Caco-2 (cell line): ENCODE data around the gene NUDT13. TPM values are rescaled to one million over a fixed set of nuclear protein-coding genes. Genes with fewer than 3 reads are reported as not detected.

ENCODE experiments used
- Bru-seq: library from RNA; stranded (reverse); fragments of 400-500 nt; gene quantifications from one replicate; lab custom pipeline; 2021; lab: Mats Ljungman, UMichigan
- BruChase-seq, 2 experiments: library from RNA; stranded (reverse); fragments of 400-500 nt; gene quantifications; one replicate each; lab custom pipeline; 2021; lab: Mats Ljungman, UMichigan
- BruUV-seq: library from RNA; stranded (reverse); fragments of 400-500 nt; replicated peaks from 2 replicates; lab custom pipeline; 2021; lab: Mats Ljungman, UMichigan
- CTCF ChIA-PET: fragments of 300-600 bp; sonication (Branson Sonifier 250); formaldehyde crosslinking; loops from one replicate; lab custom pipeline; 2022; ENCODE audit warnings: antibody characterized with exemption; lab: Charles Lee
- POLR2A ChIA-PET: fragments of 300-600 bp; sonication (Branson Sonifier 250); formaldehyde crosslinking; loops from one replicate; lab custom pipeline; 2022; ENCODE audit warnings: antibody characterized with exemption; lab: Charles Lee
- DNase-seq, 2 experiments: peaks; one replicate each; pipeline versions ENCODE4 v3.0.0 to v3.0.0-alpha.2; 2020 to 2022
- H3K27me3 ChIP-seq: replicated peaks from 2 replicates; pipeline ENCODE4 v1.6.0; 2011; ENCODE audit warnings: low read length; ENCODE audit not compliant: control insufficient read depth, insufficient read depth
- H3K36me3 ChIP-seq: 2 replicates; pipeline ENCODE4 v1.5.1; 2011; ENCODE audit warnings: low read length; ENCODE audit not compliant: control insufficient read depth, insufficient read depth
- H3K4me1 ChIP-seq: fragments of 250-450 bp; sonication (Bioruptor Pico); 2 replicates; pipeline ENCODE4 v1.5.1; 2020; ENCODE audit warnings: mild to moderate bottlenecking
- H3K4me3 ChIP-seq: 2 replicates; pipeline ENCODE4 v1.5.1; 2011; ENCODE audit warnings: low read depth, mild to moderate bottlenecking, control low read depth, low read length
- H3K9me3 ChIP-seq: fragments of 250-450 bp; sonication (Bioruptor Pico); 2 replicates; pipeline ENCODE4 v1.5.1; 2020; ENCODE audit warnings: mild to moderate bottlenecking, moderate library complexity
- H3K27ac Mint-ChIP-seq: one replicate; pipeline ENCODE4 v1.8.0; 2022; ENCODE audit warnings: mixed read lengths; ENCODE audit not compliant: unreplicated experiment
- H3K27me3 Mint-ChIP-seq: one replicate; pipeline ENCODE4 v1.8.0; 2022; ENCODE audit warnings: mixed read lengths; ENCODE audit not compliant: insufficient read depth, unreplicated experiment
- H3K36me3 Mint-ChIP-seq: one replicate; pipeline ENCODE4 v1.8.0; 2022; ENCODE audit warnings: mild to moderate bottlenecking, mixed read lengths; ENCODE audit not compliant: insufficient read depth, unreplicated experiment
- H3K4me1 Mint-ChIP-seq: one replicate; pipeline ENCODE4 v1.8.0; 2022; ENCODE audit warnings: low read depth, mixed read lengths; ENCODE audit not compliant: unreplicated experiment
- H3K4me3 Mint-ChIP-seq: one replicate; pipeline ENCODE4 v1.8.0; 2022; ENCODE audit warnings: mild to moderate bottlenecking, moderate library complexity, mixed read lengths; ENCODE audit not compliant: unreplicated experiment
- H3K9me3 Mint-ChIP-seq: one replicate; pipeline ENCODE4 v1.8.0; 2022; ENCODE audit warnings: mixed read lengths; ENCODE audit not compliant: unreplicated experiment
- CTCF ChIP-seq, 2 experiments: fragments of 200-600 bp in 1 of 2; IDR thresholded peaks; 1 replicate in 1 of 2; 2 replicates in 1 of 2; pipeline versions ENCODE4 v1.5.1 to v1.8.0; 2011 to 2022; ENCODE audit warnings: antibody characterized with exemption in 1 of 2, control low read depth in 1 of 2, inconsistent platforms in 1 of 2, low read depth in 1 of 2, low read length in 1 of 2, mild to moderate bottlenecking in 1 of 2, moderate library complexity in 1 of 2; ENCODE audit not compliant: insufficient read depth in 1 of 2, severe bottlenecking in 1 of 2, unreplicated experiment in 1 of 2
- intact Hi-C: fragments of 100-400 bp; cut with micrococcal nuclease; formaldehyde crosslinking; loops from one replicate; pipeline ENCODE4 v1.10.0; 2022; ENCODE audit not compliant: unreplicated experiment
- long read RNA-seq: library from polyadenylated mRNA; stranded (forward); transcript quantifications from one replicate; pipeline ENCODE4 v2.0.0, GENCODE V29; 2022
- total RNA-seq: library from RNA; stranded (reverse); gene quantifications from 2 replicates; pipeline ENCODE4 v1.2.3, GENCODE V29; 2022

Gene NUDT13
- total RNA-seq (6.5 and 7.1 TPM in 2 replicates), Bru-seq, nascent RNA (percentile 63 among the genes with signal in this experiment), BruChase-seq, experiment 1, labeled RNA remaining after a 2-hour chase (percentile 61 among the genes with signal in this experiment), BruChase-seq, experiment 2, labeled RNA remaining after a 6-hour chase (percentile 52 among the genes with signal in this experiment)
- long read RNA-seq, partial matches to known transcripts: 1 of 8 reads
- long read RNA-seq, other reads (novel, unspliced or antisense): 6 of 8 reads

GRCh38 chr10:73110345-73110849 lies at the start of gene NUDT13:
Gene NUDT13 (plus strand): TSS chr10:73110455. CDS start chr10:73114366, 3,911 bp downstream.
- H3K4me3 ChIP-seq: peak within 1 kb of the TSS; percentile 52
- H3K4me1 ChIP-seq: peaks cover 11% of the 10 kb centered on the region
- no peaks in the 10 kb centered on the region for H3K36me3 ChIP-seq
- peak within 1 kb of the TSS; percentile 90 for H3K27ac Mint-ChIP-seq
- peaks cover 21% of the 10 kb centered on the region for H3K36me3 Mint-ChIP-seq
- CTCF ChIA-PET: interaction anchor here (0.6 to 3.1 kb wide), 4 partner anchors 9 to 1902 kb away, joined by 3 to 40 read pairs (median 4); partner anchors contain the start of gene P4HA1
- peak; percentile 84 to 86 for DNase-seq
- POLR2A ChIA-PET: interaction anchor here (0.6 to 3.1 kb wide), 8 partner anchors 14 to 484 kb away, joined by 3 to 43 read pairs (median 3); partner anchors contain the start of genes DNAJC9, ECD, FAM149B1 and MICU1
- intact Hi-C loops: loop anchor here (1.0 to 5.0 kb wide), 2 partner anchors 14 to 57 kb away; partner anchors contain the start of genes ECD, FAM149B1 and P4HA1
- H3K9me3 ChIP-seq: no peaks in the 10 kb centered on the region
- peak within 1 kb of the TSS; percentile 85 for H3K4me3 Mint-ChIP-seq
- TSS peak; percentile 93 for BruUV-seq
- H3K4me1 Mint-ChIP-seq: no peaks in the 10 kb centered on the region
- TF ChIP-seq CTCF (IDR thresholded peaks at IDR 0.05; ENCODE audit: insufficient read depth in 1 of 2, low read depth in 1 of 2, low read length in 1 of 2, severe bottlenecking in 1 of 2, unreplicated experiment in 1 of 2): no peak
- H3K27me3 ChIP-seq: no peaks in the 10 kb centered on the region
- H3K9me3 Mint-ChIP-seq: no peaks in the 10 kb centered on the region
- H3K27me3 Mint-ChIP-seq: no peaks in the 10 kb centered on the region

GRCh38 chr10:73060738-73061635 lies 49.3 kb upstream of the NUDT13 start:
- H3K36me3 ChIP-seq: peaks cover 4% of the 10 kb centered on the region; the same call in 1 of the 2 replicates
- H3K9me3 Mint-ChIP-seq: no peaks in the 10 kb centered on the region
- CTCF ChIA-PET: interaction anchor here (0.6 to 1.0 kb wide), 10 partner anchors 21 to 714 kb away, joined by 3 to 7 read pairs (median 3); partner anchors contain the start of gene PLA2G12B
- H3K27ac Mint-ChIP-seq: no peak overlapping the region
- no peak overlapping the region for H3K4me3 Mint-ChIP-seq
- intact Hi-C loops: loop anchor here (1.0 to 10.0 kb wide), 5 partner anchors 146 to 696 kb away; no protein-coding TSS in a partner anchor
- H3K36me3 Mint-ChIP-seq: peaks cover 30% of the 10 kb centered on the region
- no peaks in the 10 kb centered on the region for H3K27me3 ChIP-seq
- no peaks in the 10 kb centered on the region for H3K27me3 Mint-ChIP-seq
- no peaks in the 10 kb centered on the region for H3K9me3 ChIP-seq
- no peaks in the 10 kb centered on the region for H3K4me1 ChIP-seq
- TF ChIP-seq CTCF (IDR thresholded peaks at IDR 0.05; ENCODE audit: insufficient read depth in 1 of 2, low read depth in 1 of 2, low read length in 1 of 2, severe bottlenecking in 1 of 2, unreplicated experiment in 1 of 2): peak; percentile 38 to 71
- DNase-seq: peak in 1 of 2 experiments; percentile 60
- POLR2A ChIA-PET: no interaction called here
- no TSS peak for BruUV-seq
- H3K4me1 Mint-ChIP-seq: no peaks in the 10 kb centered on the region
- H3K4me3 ChIP-seq: no peak overlapping the region
